ENCODE measurements around the gene SMARCA5.
A peak's percentile ranks its signal among the peaks of the same experiment; 100 is the strongest.

The SMARCA5 gene

GRCh38 chr4:143513314-143514168, at the start of gene SMARCA5:
SMARCA5 (plus strand) TSS chr4:143513702; CDS start chr4:143513925, 223 bp downstream.
- no peaks in the 10 kb centered on the region for H3K9me3 Mint-ChIP-seq
- peak within 1 kb of the TSS; percentile 95 to 98 for H3K4me3 Mint-ChIP-seq
- peaks cover 29% of the 10 kb centered on the region for H3K4me1 Mint-ChIP-seq
- peak; percentile 88 for ATAC-seq
- peak; percentile 93 to 97 for DNase-seq
- peak within 1 kb of the TSS; percentile 97 to 99 for H3K27ac Mint-ChIP-seq
- no peaks in the 10 kb centered on the region for H3K27me3 Mint-ChIP-seq

- Mint-ChIP-seq H3K9me3 (no peaks in the 10 kb centered on the region), H3K4me3 (no peak overlapping the region), H3K27me3 (no peaks in the 10 kb centered on the region), H3K27ac (no peak overlapping the region), H3K4me1 (no peaks in the 10 kb centered on the region)
- ATAC-seq (no peak), DNase-seq (no peak)
Measured at GRCh38 chr4:143473334-143474126, 40.0 kb upstream of the SMARCA5 start.

- Mint-ChIP-seq H3K4me1 (no peaks in the 10 kb centered on the region), H3K27ac (no peak overlapping the region), H3K4me3 (no peak overlapping the region), H3K9me3 (no peaks in the 10 kb centered on the region), H3K27me3 (no peaks in the 10 kb centered on the region)
- no peak for DNase-seq
- ATAC-seq = no peak
Measured at GRCh38 chr4:143477487-143477886, 36.0 kb upstream of the SMARCA5 start.

- peaks cover 7% of the 10 kb centered on the region for H3K27me3 Mint-ChIP-seq
- H3K27ac Mint-ChIP-seq = no peak overlapping the region
- H3K4me1 Mint-ChIP-seq = no peaks in the 10 kb centered on the region
- no peaks in the 10 kb centered on the region for H3K9me3 Mint-ChIP-seq
- no peak for DNase-seq
- H3K4me3 Mint-ChIP-seq = no peak overlapping the region
- ATAC-seq = no peak
Measured at GRCh38 chr4:143481361-143481760, 32.1 kb upstream of the SMARCA5 start.

GRCh38 chr4:143482840-143483239, 30.7 kb upstream of the SMARCA5 start:
- Mint-ChIP-seq H3K4me3 (no peak overlapping the region), H3K9me3 (no peaks in the 10 kb centered on the region), H3K4me1 (no peaks in the 10 kb centered on the region), H3K27me3 (peaks cover 7% of the 10 kb centered on the region), H3K27ac (no peak overlapping the region)
- DNase-seq = no peak
- ATAC-seq = no peak

- ATAC-seq (no peak), DNase-seq (no peak)
- Mint-ChIP-seq H3K27me3 (peaks cover 7% of the 10 kb centered on the region), H3K4me1 (no peaks in the 10 kb centered on the region), H3K4me3 (no peak overlapping the region), H3K27ac (no peak overlapping the region), H3K9me3 (no peaks in the 10 kb centered on the region)
Measured at GRCh38 chr4:143486314-143486713, 27.2 kb upstream of the SMARCA5 start.

GRCh38 chr4:143488687-143489086, 24.8 kb upstream of the SMARCA5 start:
- no peak overlapping the region for H3K27ac Mint-ChIP-seq
- peaks cover 7% of the 10 kb centered on the region for H3K27me3 Mint-ChIP-seq
- no peaks in the 10 kb centered on the region for H3K4me1 Mint-ChIP-seq
- no peak overlapping the region for H3K4me3 Mint-ChIP-seq
- ATAC-seq = no peak
- peaks cover 0 to 4% of the 10 kb centered on the region in 2 donors for H3K9me3 Mint-ChIP-seq
- DNase-seq = no peak

- DNase-seq = no peak
- Mint-ChIP-seq H3K27me3 (peaks cover 7% of the 10 kb centered on the region), H3K9me3 (peaks cover 0 to 6% of the 10 kb centered on the region in 2 donors), H3K4me3 (no peak overlapping the region), H3K27ac (no peak overlapping the region), H3K4me1 (no peaks in the 10 kb centered on the region)
- no peak for ATAC-seq
Measured at GRCh38 chr4:143489106-143489505, 24.4 kb upstream of the SMARCA5 start.

GRCh38 chr4:143498021-143498420, 15.5 kb upstream of the SMARCA5 start:
- DNase-seq = no peak
- ATAC-seq = no peak
- Mint-ChIP-seq H3K27me3 (no peaks in the 10 kb centered on the region), H3K27ac (no peak overlapping the region), H3K4me3 (no peak overlapping the region), H3K4me1 (no peaks in the 10 kb centered on the region), H3K9me3 (peaks cover 0 to 9% of the 10 kb centered on the region in 2 donors)

- no peak for DNase-seq
- no peaks in the 10 kb centered on the region for H3K4me1 Mint-ChIP-seq
- no peaks in the 10 kb centered on the region for H3K27me3 Mint-ChIP-seq
- no peak for ATAC-seq
- H3K27ac Mint-ChIP-seq = no peak overlapping the region
- H3K9me3 Mint-ChIP-seq = peaks cover 0 to 5% of the 10 kb centered on the region in 2 donors
- H3K4me3 Mint-ChIP-seq = no peak overlapping the region
Measured at GRCh38 chr4:143502231-143502630, 11.3 kb upstream of the SMARCA5 start.

- H3K27ac Mint-ChIP-seq = no peak overlapping the region
- ATAC-seq (no peak), DNase-seq (no peak)
- H3K4me1 Mint-ChIP-seq = peaks cover 5% of the 10 kb centered on the region
- no peak overlapping the region for H3K4me3 Mint-ChIP-seq
- H3K9me3 Mint-ChIP-seq = peaks cover 0 to 3% of the 10 kb centered on the region in 2 donors
- no peaks in the 10 kb centered on the region for H3K27me3 Mint-ChIP-seq
Measured at GRCh38 chr4:143506031-143506430, 7.5 kb upstream of the SMARCA5 start.

GRCh38 chr4:143511906-143512305, 1.6 kb upstream of the SMARCA5 start:
- ATAC-seq (no peak), DNase-seq (no peak)
- H3K27me3 Mint-ChIP-seq = no peaks in the 10 kb centered on the region
- no peak overlapping the region for H3K4me3 Mint-ChIP-seq
- H3K4me1 Mint-ChIP-seq = peaks cover 26% of the 10 kb centered on the region
- no peak overlapping the region for H3K27ac Mint-ChIP-seq
- no peaks in the 10 kb centered on the region for H3K9me3 Mint-ChIP-seq

GRCh38 chr4:143512978-143513313, 556 bp upstream of the SMARCA5 start:
- Mint-ChIP-seq H3K4me1 (peaks cover 33% of the 10 kb centered on the region), H3K9me3 (no peaks in the 10 kb centered on the region), H3K4me3 (peak overlapping the region; percentile 95 to 98), H3K27ac (peak overlapping the region; percentile 97 to 99), H3K27me3 (no peaks in the 10 kb centered on the region)
- DNase-seq = no peak
- ATAC-seq = peak; percentile 62

- H3K4me3 Mint-ChIP-seq = peak overlapping the region; percentile 95 to 98
- no peaks in the 10 kb centered on the region for H3K27me3 Mint-ChIP-seq
- DNase-seq (peak in 1 of 2 donors; percentile 4), ATAC-seq (peak; percentile 43)
- H3K4me1 Mint-ChIP-seq = peaks cover 35% of the 10 kb centered on the region
- no peaks in the 10 kb centered on the region for H3K9me3 Mint-ChIP-seq
- peak overlapping the region; percentile 97 to 99 for H3K27ac Mint-ChIP-seq
Measured at GRCh38 chr4:143514169-143514495, 630 bp downstream of the SMARCA5 start.

- DNase-seq = peak in 1 of 2 donors; percentile 22
Measured at GRCh38 chr4:143514497-143514896, 995 bp downstream of the SMARCA5 start.

GRCh38 chr4:143514901-143515300, 1.4 kb downstream of the SMARCA5 start:
- Mint-ChIP-seq H3K4me3 (peak overlapping the region; percentile 95 to 98), H3K9me3 (no peaks in the 10 kb centered on the region), H3K27me3 (no peaks in the 10 kb centered on the region), H3K4me1 (peaks cover 42% of the 10 kb centered on the region), H3K27ac (peak overlapping the region; percentile 97 to 99)
- no peak for ATAC-seq
- DNase-seq = no peak

More at GRCh38 chr4:143514497-143514896, 995 bp downstream of the SMARCA5 start:
- Mint-ChIP-seq H3K4me1 (peaks cover 38% of the 10 kb centered on the region), H3K9me3 (no peaks in the 10 kb centered on the region), H3K27ac (peak overlapping the region; percentile 97 to 99), H3K4me3 (peak overlapping the region; percentile 95 to 98), H3K27me3 (no peaks in the 10 kb centered on the region)
- ATAC-seq = no peak

All from stimulated activated naive CD8-positive, alpha-beta T cell treated with anti-CD3 and anti-CD28 coated beads, Interleukin-15, amount 100 ng/mL, for 72 hours (primary cell).